Gastrocnemius medialis (tissue), 4 donors: Measurements from ENCODE around the gene NR2E1. TPM values are rescaled to one million over a fixed set of nuclear protein-coding genes. Genes with fewer than 3 reads are reported as not detected.

Source experiments
- ATAC-seq, 2 donors: fragments of 150-250 bp; one replicate each; pipeline ENCODE4 v1.9.1; 2016
- DNase-seq, 2 donors: peaks; one replicate each; pipeline ENCODE4 v3.0.0-alpha.2; 2019
- H3K27ac ChIP-seq, 4 donors: fragments of 200-600 bp; sonication (generic); 1 replicate in 1 of 4; 2 replicates in 3 of 4; pipeline ENCODE4 v1.5.1; 2016 to 2018; ENCODE audit warnings: mild to moderate bottlenecking in 2 of 4, moderate library complexity in 1 of 4
- H3K27me3 ChIP-seq, 3 donors: fragments of 200-600 bp; sonication (generic) in 2 of 3; 1 replicate in 1 of 3; 2 replicates in 2 of 3; pipeline versions ENCODE4 v1.5.1 to v1.6.0; 2016 to 2019; ENCODE audit warnings: mild to moderate bottlenecking in 1 of 3, moderate library complexity in 1 of 3
- H3K36me3 ChIP-seq, 2 donors: fragments of 200-600 bp; sonication (generic) in 1 of 2; one replicate each; pipeline ENCODE4 v1.5.1; 2017 to 2018
- H3K4me1 ChIP-seq, 2 donors: fragments of 200-600 bp; sonication (generic) in 1 of 2; one replicate each; pipeline ENCODE4 v1.5.1; 2016 to 2017; ENCODE audit warnings: mild to moderate bottlenecking in 2 of 2
- H3K4me3 ChIP-seq, 4 donors: fragments of 200-600 bp; sonication (generic) in 3 of 4; 1 replicate in 1 of 4; 2 replicates in 3 of 4; pipeline ENCODE4 v1.5.1; 2016 to 2019; ENCODE audit warnings: mild to moderate bottlenecking in 2 of 4
- H3K9me3 ChIP-seq, 3 donors: fragments of 200-600 bp; sonication (generic) in 2 of 3; 1 replicate in 1 of 3; 2 replicates in 2 of 3; pipeline ENCODE4 v1.5.1; 2016 to 2019
- CTCF ChIP-seq, 5 experiments: fragments of 450-650 bp in 3 of 5; fragments of 200-600 bp in 2 of 5; sonication (generic) in 2 of 5; IDR thresholded peaks in 4 of 5; conservative IDR thresholded peaks in 1 of 5; 1 replicate in 4 of 5; 2 replicates in 1 of 5; pipeline ENCODE4 v1.5.1; 2016 to 2019; ENCODE audit warnings: antibody characterized with exemption in 5 of 5, mild to moderate bottlenecking in 3 of 5, moderate library complexity in 3 of 5
- POLR2A ChIP-seq, 2 donors: fragments of 450-650 bp; IDR thresholded peaks; one replicate each; pipeline ENCODE4 v1.6.1; 2017; ENCODE audit warnings: antibody characterized with exemption in 2 of 2, mild to moderate bottlenecking in 2 of 2, moderate library complexity in 2 of 2
- in situ Hi-C, 4 donors: fragments of 200-750 bp; cut with MboI; loops; one replicate each; pipeline versions ENCODE4 v1.15.0 to v1.8.0; 2017; ENCODE audit warnings: low sequenced_read_pairs in 4 of 4
- intact Hi-C: fragments of 100-400 bp; cut with DNase I; formaldehyde crosslinking; loops from one replicate; pipeline ENCODE4 v1.15.1; 2023; ENCODE audit warnings: low total_unique reads
- total RNA-seq, 4 donors: library from RNA; depleted of rRNA; stranded (reverse); fragments of >200 nt; gene quantifications; one replicate each; pipeline versions ENCODE4 v1.1.0 to v1.2.3, GENCODE V29; 2016

NR2E1 gene
- total RNA-seq, 4 donors from 2014 or later = not detected

- H3K4me3 ChIP-seq = no peak overlapping the region
- no peaks in the 10 kb centered on the region for H3K9me3 ChIP-seq
- no peak for ATAC-seq
- in situ Hi-C loops (no loop called here), intact Hi-C loops (loop anchor here (5.0 kb wide), 1 partner anchor 132 kb away; the partner anchor contains the start of gene SNX3)
- no peaks in the 10 kb centered on the region for H3K36me3 ChIP-seq
- DNase-seq = no peak
- H3K4me1 ChIP-seq = peaks cover 5 to 12% of the 10 kb centered on the region in 2 donors
- H3K27me3 ChIP-seq = peaks cover 0 to 13% (median 13%) of the 10 kb centered on the region in 3 donors
- H3K27ac ChIP-seq = no peak overlapping the region
- TF ChIP-seq CTCF (IDR thresholded peaks at IDR 0.05 in 4 of 5, conservative IDR thresholded peaks at IDR 0.05 in 1 of 5) = no peak
- no peak for TF ChIP-seq POLR2A (IDR thresholded peaks at IDR 0.05)
These were observed 35.6 kb upstream of the NR2E1 start for GRCh38 chr6:108130262-108130661.

GRCh38 chr6:108132863-108133262 lies 33.0 kb upstream of the NR2E1 start:
- Histone ChIP-seq H3K27ac (no peak overlapping the region), H3K9me3 (no peaks in the 10 kb centered on the region), H3K4me1 (peaks cover 5 to 12% of the 10 kb centered on the region in 2 donors), H3K36me3 (no peaks in the 10 kb centered on the region), H3K4me3 (no peak overlapping the region), H3K27me3 (peaks cover 0 to 13% (median 0%) of the 10 kb centered on the region in 3 donors)
- DNase-seq (no peak), ATAC-seq (no peak)
- TF ChIP-seq CTCF (IDR thresholded peaks at IDR 0.05 in 4 of 5, conservative IDR thresholded peaks at IDR 0.05 in 1 of 5) = no peak
- TF ChIP-seq POLR2A (IDR thresholded peaks at IDR 0.05) = no peak
- intact Hi-C loops (loop anchor here (5.0 kb wide), 1 partner anchor 129 kb away; the partner anchor contains the start of gene SNX3), in situ Hi-C loops (no loop called here)

- Histone ChIP-seq H3K36me3 (no peaks in the 10 kb centered on the region), H3K9me3 (no peaks in the 10 kb centered on the region), H3K27me3 (peaks cover 0 to 13% (median 0%) of the 10 kb centered on the region in 3 donors), H3K27ac (peak overlapping the region; percentile 39 to 63 (median 50)), H3K4me1 (peaks cover 5 to 12% of the 10 kb centered on the region in 2 donors), H3K4me3 (peak overlapping the region; percentile 39 to 65 (median 50))
- in situ Hi-C loops = no loop called here
- peak in 1 of 2 donors; percentile 20 for DNase-seq
- ATAC-seq = peak; percentile 56 to 79
- TF ChIP-seq POLR2A (IDR thresholded peaks at IDR 0.05) = no peak
- TF ChIP-seq CTCF (IDR thresholded peaks at IDR 0.05 in 4 of 5, conservative IDR thresholded peaks at IDR 0.05 in 1 of 5) = no peak
- intact Hi-C loops = loop anchor here (5.0 kb wide), 1 partner anchor 129 kb away; the partner anchor contains the start of gene SNX3
These were observed 32.1 kb upstream of the NR2E1 start for GRCh38 chr6:108133594-108134179.

- H3K27ac ChIP-seq = no peak overlapping the region
- ATAC-seq = no peak
- peaks cover 5 to 12% of the 10 kb centered on the region in 2 donors for H3K4me1 ChIP-seq
These were observed 31.4 kb upstream of the NR2E1 start for GRCh38 chr6:108134213-108134970.

More at GRCh38 chr6:108134213-108134970, 31.4 kb upstream of the NR2E1 start:
- H3K36me3 ChIP-seq = no peaks in the 10 kb centered on the region
- intact Hi-C loops (loop anchor here (5.0 kb wide), 1 partner anchor 128 kb away; the partner anchor contains the start of gene SNX3), in situ Hi-C loops (no loop called here)
- H3K27me3 ChIP-seq = peaks cover 0 to 13% (median 0%) of the 10 kb centered on the region in 3 donors
- DNase-seq = no peak
- TF ChIP-seq POLR2A (IDR thresholded peaks at IDR 0.05) (no peak), CTCF (IDR thresholded peaks at IDR 0.05 in 4 of 5, conservative IDR thresholded peaks at IDR 0.05 in 1 of 5) (no peak)
- H3K9me3 ChIP-seq = no peaks in the 10 kb centered on the region
- peak overlapping the region; percentile 39 to 65 (median 50) for H3K4me3 ChIP-seq
